HG03342 (cell line): ENCODE measurements around the gene TRIM46.
A peak's percentile ranks its signal among the peaks of the same experiment; 100 is the strongest.
"Not testable (repeated sequence)": the region's sequence is repeated elsewhere in the genome, so short reads cannot be mapped to it uniquely, and the experiment has no call there.

Source experiments
- ATAC-seq: cut with Tn5 transposase; IDR thresholded peaks from one replicate; pipeline ENCODE4 v1.9.1; 2021; ENCODE audit warnings: mild to moderate bottlenecking, moderate library complexity; ENCODE audit not compliant: unreplicated experiment

The TRIM46 gene

GRCh38 chr1:155202731-155203515 lies 29.3 kb downstream of the TRIM46 start:
- no peak for ATAC-seq

- no peak for ATAC-seq
Observed at GRCh38 chr1:155205035-155205434, 31.4 kb downstream of the TRIM46 start.

GRCh38 chr1:155205969-155206593 lies 32.4 kb downstream of the TRIM46 start:
- no peak for ATAC-seq

- ATAC-seq = no peak
Observed at GRCh38 chr1:155206891-155207805, 33.5 kb downstream of the TRIM46 start.

GRCh38 chr1:155207806-155208540 lies 34.3 kb downstream of the TRIM46 start, which contains the start of gene THBS3:
Gene THBS3, minus strand, starts transcription at chr1:155207897. Its CDS starts 21 bp downstream, at chr1:155207876.
- no peak for ATAC-seq

- peak; percentile 59 for ATAC-seq
Observed at GRCh38 chr1:155208541-155209311, 35.1 kb downstream of the TRIM46 start, which contains the start of gene MTX1. Gene MTX1, plus strand, starts transcription at chr1:155208695. Its CDS starts 110 bp downstream, at chr1:155208805.

- no peak for ATAC-seq
Observed at GRCh38 chr1:155209312-155209721, 35.7 kb downstream of the TRIM46 start.

GRCh38 chr1:155210314-155211104 lies 36.9 kb downstream of the TRIM46 start:
- no peak for ATAC-seq

GRCh38 chr1:155211381-155212050 lies 37.9 kb downstream of the TRIM46 start:
- ATAC-seq = not testable (repeated sequence)

GRCh38 chr1:155212051-155212440 lies 38.4 kb downstream of the TRIM46 start:
- ATAC-seq = not testable (repeated sequence)

- not testable (repeated sequence) for ATAC-seq
Observed at GRCh38 chr1:155214702-155215101, 41.1 kb downstream of the TRIM46 start.

GRCh38 chr1:155218854-155219591 lies 45.4 kb downstream of the TRIM46 start:
- ATAC-seq = no peak

GRCh38 chr1:155219592-155220031 lies 46.0 kb downstream of the TRIM46 start:
- ATAC-seq = no peak

- ATAC-seq = not testable (repeated sequence)
Observed at GRCh38 chr1:155220211-155220965, 46.7 kb downstream of the TRIM46 start.

GRCh38 chr1:155223047-155223446 lies 49.4 kb downstream of the TRIM46 start:
- no peak for ATAC-seq

GRCh38 chr1:155225404-155225759 lies 51.7 kb downstream of the TRIM46 start:
- ATAC-seq = not testable (repeated sequence)
